ENCODE results near the gene ACAN.

- TF ChIP-seq CTCF (IDR thresholded peaks at IDR 0.05) (no peak), POLR2A (IDR thresholded peaks at IDR 0.05) (no peak)
Observed at GRCh38 chr15:88887068-88887580, 83.9 kb downstream of the ACAN start.
